GM12864 (cell line): ENCODE measurements around the gene SHISA6.

Source experiments
- DNase-seq: peaks from one replicate; pipeline ENCODE4 v3.0.0-alpha.2; 2011; ENCODE audit warnings: low read depth
- H3K4me3 ChIP-seq: 2 replicates; pipeline ENCODE4 v1.5.1; 2011; ENCODE audit warnings: mild to moderate bottlenecking, low read depth, low read length, control low read depth
- CTCF ChIP-seq: IDR thresholded peaks from 2 replicates; pipeline ENCODE4 v1.5.1; 2011; ENCODE audit warnings: low read depth, mild to moderate bottlenecking, moderate library complexity, low read length, control low read depth, inconsistent platforms; ENCODE audit errors: missing control alignments

Gene SHISA6

GRCh38 chr17:11514981-11515680 lies 274.1 kb downstream of the SHISA6 start:
- no peak for DNase-seq
- no peak for TF ChIP-seq CTCF
- H3K4me3 ChIP-seq, result no peak overlapping the region

- no peak for DNase-seq
- H3K4me3 ChIP-seq, result no peak overlapping the region
- TF ChIP-seq CTCF, result no peak
Observed at GRCh38 chr17:11515901-11516300, 274.9 kb downstream of the SHISA6 start.

- DNase-seq, result no peak
- no peak overlapping the region for H3K4me3 ChIP-seq
- no peak for TF ChIP-seq CTCF
Observed at GRCh38 chr17:11535231-11535630, 294.2 kb downstream of the SHISA6 start.

GRCh38 chr17:11538366-11538765 lies 297.4 kb downstream of the SHISA6 start:
- no peak overlapping the region for H3K4me3 ChIP-seq
- no peak for DNase-seq
- TF ChIP-seq CTCF, result no peak

GRCh38 chr17:11539637-11540036 lies 298.6 kb downstream of the SHISA6 start:
- TF ChIP-seq CTCF, result no peak
- DNase-seq, result no peak
- no peak overlapping the region for H3K4me3 ChIP-seq

GRCh38 chr17:11545002-11545401 lies 304.0 kb downstream of the SHISA6 start:
- no peak for DNase-seq
- no peak overlapping the region for H3K4me3 ChIP-seq
- no peak for TF ChIP-seq CTCF

GRCh38 chr17:11545696-11546095 lies 304.7 kb downstream of the SHISA6 start:
- no peak overlapping the region for H3K4me3 ChIP-seq
- TF ChIP-seq CTCF, result no peak
- no peak for DNase-seq
